ENCODE results near the gene BCKDHA. TPM values are rescaled to one million over a fixed set of nuclear protein-coding genes. Genes with fewer than 3 reads are reported as not detected.
A peak's percentile ranks its signal among the peaks of the same experiment; 100 is the strongest.
"Not testable (repeated sequence)": the region's sequence is repeated elsewhere in the genome, so short reads cannot be mapped to it uniquely, and the experiment has no call there.

BCKDHA gene
- total and polyA plus RNA-seq, 10 donors: 10.3 to 55.6 (median 29.1) TPM

- H3K9me3 ChIP-seq: no peaks in the 10 kb centered on the region
- WGBS, 5 donors: 31 to 41% (median 38%) methylated on average over 8 to 9 of the region's 9 CpGs
- H3K27me3 ChIP-seq (replicated peaks in 1 of 7): no peaks in the 10 kb centered on the region
- TF ChIP-seq POLR2A (IDR thresholded peaks at IDR 0.05) (no peak), POLR2AphosphoS5 (IDR thresholded peaks at IDR 0.05) (peak in 1 of 3 donors; percentile 40)
- TF ChIP-seq, protein P1, sequence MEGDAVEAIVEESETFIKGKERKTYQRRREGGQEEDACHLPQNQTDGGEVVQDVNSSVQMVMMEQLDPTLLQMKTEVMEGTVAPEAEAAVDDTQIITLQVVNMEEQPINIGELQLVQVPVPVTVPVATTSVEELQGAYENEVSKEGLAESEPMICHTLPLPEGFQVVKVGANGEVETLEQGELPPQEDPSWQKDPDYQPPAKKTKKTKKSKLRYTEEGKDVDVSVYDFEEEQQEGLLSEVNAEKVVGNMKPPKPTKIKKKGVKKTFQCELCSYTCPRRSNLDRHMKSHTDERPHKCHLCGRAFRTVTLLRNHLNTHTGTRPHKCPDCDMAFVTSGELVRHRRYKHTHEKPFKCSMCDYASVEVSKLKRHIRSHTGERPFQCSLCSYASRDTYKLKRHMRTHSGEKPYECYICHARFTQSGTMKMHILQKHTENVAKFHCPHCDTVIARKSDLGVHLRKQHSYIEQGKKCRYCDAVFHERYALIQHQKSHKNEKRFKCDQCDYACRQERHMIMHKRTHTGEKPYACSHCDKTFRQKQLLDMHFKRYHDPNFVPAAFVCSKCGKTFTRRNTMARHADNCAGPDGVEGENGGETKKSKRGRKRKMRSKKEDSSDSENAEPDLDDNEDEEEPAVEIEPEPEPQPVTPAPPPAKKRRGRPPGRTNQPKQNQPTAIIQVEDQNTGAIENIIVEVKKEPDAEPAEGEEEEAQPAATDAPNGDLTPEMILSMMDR (IDR thresholded peaks at IDR 0.05 in 8 of 11, conservative IDR thresholded peaks at IDR 0.05 in 3 of 11): peak in 3 of 11 experiments; percentile 4 to 31 (median 25)
- H3K27ac ChIP-seq: peak overlapping the region in 4 of 8 donors; percentile 3 to 74 (median 51)
- intact Hi-C loops (cut with DNase I; ENCODE audit: low total_unique reads): loop anchor here (5.0 kb wide), 1 partner anchor 39 kb away; no protein-coding TSS in a partner anchor
- no peak for DNase-seq
- H3K4me1 ChIP-seq: peaks cover 0 to 69% (median 36%) of the 10 kb centered on the region in 6 donors
- peaks cover 0 to 21% (median 3%) of the 10 kb centered on the region in 6 donors for H3K36me3 ChIP-seq
- H3K4me3 ChIP-seq: no peak overlapping the region
Measured at GRCh38 chr19:41377977-41378709, 19.5 kb upstream of the BCKDHA start.

GRCh38 chr19:41381536-41381935 is 16.1 kb upstream of the BCKDHA start:
- H3K27me3 ChIP-seq (replicated peaks in 1 of 7); intact Hi-C loops (cut with DNase I; ENCODE audit: low total_unique reads); H3K27ac ChIP-seq; DNase-seq; H3K4me3 ChIP-seq; H3K9me3 ChIP-seq: not testable (repeated sequence)
- 94 to 98% (median 95%) methylated on average over 8 of the region's 8 CpGs for WGBS, 5 donors
- Histone ChIP-seq H3K4me1 (peaks cover 0 to 43% (median 24%) of the 10 kb centered on the region in 6 donors), H3K36me3 (peaks cover 0 to 54% (median 3%) of the 10 kb centered on the region in 6 donors)

GRCh38 chr19:41384351-41384750 is 13.3 kb upstream of the BCKDHA start:
- intact Hi-C loops (cut with DNase I; ENCODE audit: low total_unique reads): no loop called here
- no peak for DNase-seq
- no peak for TF ChIP-seq POLR2AphosphoS5 (IDR thresholded peaks at IDR 0.05)
- TF ChIP-seq POLR2A (IDR thresholded peaks at IDR 0.05): no peak
- TF ChIP-seq, protein P1 (IDR thresholded peaks at IDR 0.05 in 8 of 11, conservative IDR thresholded peaks at IDR 0.05 in 3 of 11): no peak
- no peaks in the 10 kb centered on the region for H3K27me3 ChIP-seq (replicated peaks in 1 of 7)
- peaks cover 0 to 27% (median 8%) of the 10 kb centered on the region in 6 donors for H3K4me1 ChIP-seq
- WGBS, 5 donors: 84 to 91% (median 87%) methylated on average over 5 of the region's 5 CpGs
- no peaks in the 10 kb centered on the region for H3K9me3 ChIP-seq
- no peak overlapping the region for H3K27ac ChIP-seq
- H3K36me3 ChIP-seq: peaks cover 0 to 82% (median 24%) of the 10 kb centered on the region in 6 donors
- no peak overlapping the region for H3K4me3 ChIP-seq

GRCh38 chr19:41386442-41386841 is 11.2 kb upstream of the BCKDHA start:
- DNase-seq: no peak
- 70 to 88% (median 84%) methylated on average over 5 to 13 of the region's 13 CpGs for WGBS, 5 donors

More at GRCh38 chr19:41386442-41386841, 11.2 kb upstream of the BCKDHA start:
- Histone ChIP-seq H3K36me3 (peaks cover 0 to 100% (median 43%) of the 10 kb centered on the region in 6 donors), H3K27me3 (replicated peaks in 1 of 7) (no peaks in the 10 kb centered on the region), H3K4me3 (no peak overlapping the region), H3K9me3 (no peaks in the 10 kb centered on the region), H3K27ac (peak overlapping the region in 2 of 8 donors; percentile 9 to 24), H3K4me1 (peaks cover 0 to 15% (median 3%) of the 10 kb centered on the region in 6 donors)
- intact Hi-C loops (cut with DNase I; ENCODE audit: low total_unique reads): no loop called here
- TF ChIP-seq POLR2A (IDR thresholded peaks at IDR 0.05) (no peak), POLR2AphosphoS5 (IDR thresholded peaks at IDR 0.05) (peak in 2 of 3 donors; percentile 56 to 77)
- TF ChIP-seq, protein P1 (IDR thresholded peaks at IDR 0.05 in 8 of 11, conservative IDR thresholded peaks at IDR 0.05 in 3 of 11): no peak

All from spleen (tissue), 11 donors.